NCI-H82 treated with DMSO at 0.1 percent for 48 hours (cell line): ENCODE results near the gene FOXP1.

Experiments used
- DNase-seq: peaks from one replicate; lab custom pipeline; 2025; ENCODE audit not compliant: unreplicated experiment; lab: John Stamatoyannopoulos, UW

The FOXP1 gene

DNA sequence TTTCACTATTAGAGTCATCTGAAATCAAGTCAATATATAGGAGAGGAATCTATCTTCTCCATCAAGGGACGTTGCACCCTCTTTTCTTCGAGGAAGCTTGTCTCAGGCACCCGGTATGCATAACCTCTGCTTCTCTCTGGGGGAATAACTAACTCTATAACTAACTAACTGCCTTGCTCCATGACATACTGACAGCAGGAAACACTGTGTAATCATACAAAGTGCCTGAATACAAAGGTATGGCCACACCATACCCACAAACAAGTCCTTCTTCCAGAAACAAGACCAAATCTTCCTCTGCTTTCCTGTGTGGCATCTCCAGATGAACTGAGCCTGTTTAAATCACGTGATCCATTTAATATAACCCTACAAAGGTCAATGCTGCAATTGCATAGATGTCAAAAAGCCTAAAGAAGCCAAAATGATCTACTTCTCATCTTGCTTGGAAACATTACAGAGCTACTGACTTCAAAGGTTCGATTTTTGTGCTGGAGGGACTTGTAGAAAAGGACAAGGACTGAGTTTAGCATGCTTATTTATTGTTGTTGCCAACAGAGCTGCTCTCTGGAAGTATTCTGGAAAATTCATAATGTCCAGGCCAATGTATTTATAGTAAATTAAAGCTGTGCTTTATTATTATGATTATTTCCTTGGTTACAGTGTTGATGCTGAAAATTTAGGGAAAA, 380.5 kb downstream of the FOXP1 start:
- DNase-seq: no peak

GRCh38 chr3:71201939-71202338, 381.6 kb downstream of the FOXP1 start:
- no peak for DNase-seq

DNA sequence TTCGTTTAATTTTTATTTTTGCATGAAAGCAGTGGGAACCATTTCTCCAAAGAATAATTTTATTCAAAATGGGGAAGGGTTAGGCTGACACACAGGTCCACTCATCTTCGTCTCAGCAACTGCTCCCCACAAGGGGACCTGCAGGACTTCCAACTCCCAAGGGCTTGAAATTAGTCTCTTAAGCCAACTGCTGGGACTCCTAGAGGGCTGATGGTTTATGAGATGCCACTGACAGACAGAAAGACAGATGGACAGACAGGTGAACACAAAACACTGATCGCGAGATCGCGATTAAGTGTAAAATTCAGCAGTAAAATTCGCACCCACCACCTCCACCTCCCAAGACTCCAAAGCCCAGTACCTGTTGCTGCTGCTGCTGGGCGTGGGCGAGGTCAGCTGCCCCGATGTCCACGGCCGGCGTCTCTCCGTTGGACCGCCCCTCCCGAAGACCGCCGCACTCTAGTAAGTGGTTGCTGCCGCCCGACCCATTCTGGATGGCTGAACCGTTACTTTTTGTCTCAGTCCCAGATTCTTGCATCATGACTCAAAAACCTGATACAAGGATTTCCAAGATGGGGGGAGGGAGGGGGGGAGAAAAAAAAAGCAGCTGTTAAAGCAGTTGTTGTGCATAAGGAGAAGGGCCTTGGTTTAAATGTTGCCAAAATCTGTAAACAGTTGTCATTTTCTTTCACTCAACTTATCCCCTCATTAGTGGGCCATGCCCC, 385.5 kb downstream of the FOXP1 start:
- DNase-seq: no peak

DNA sequence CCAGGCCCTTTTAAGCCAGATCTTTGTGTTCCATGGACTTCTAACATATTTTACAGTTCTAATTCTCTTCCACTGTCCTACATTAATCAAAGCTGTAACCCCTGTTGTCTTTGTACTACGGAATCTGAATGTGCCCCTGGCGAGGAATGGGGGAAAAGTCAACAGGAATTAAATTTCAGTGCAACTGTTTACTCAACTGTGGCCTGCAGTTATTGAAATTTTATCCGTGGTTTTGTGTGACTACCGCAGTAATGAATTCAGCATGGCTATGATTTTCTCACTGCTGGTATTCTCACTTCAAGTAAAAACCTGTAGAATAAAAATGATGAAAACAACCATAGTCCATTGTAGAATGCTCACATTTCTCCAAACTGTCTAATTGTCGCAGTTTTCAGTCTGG, 388.0 kb downstream of the FOXP1 start:
- DNase-seq: no peak

- DNase-seq: no peak
These were observed 388.7 kb downstream of the FOXP1 start for GRCh38 chr3:71194785-71195184.

- DNase-seq: no peak
These were observed 392.5 kb downstream of the FOXP1 start for GRCh38 chr3:71191031-71191482.

GRCh38 chr3:71189480-71189879, 394.0 kb downstream of the FOXP1 start:
- no peak for DNase-seq

DNA sequence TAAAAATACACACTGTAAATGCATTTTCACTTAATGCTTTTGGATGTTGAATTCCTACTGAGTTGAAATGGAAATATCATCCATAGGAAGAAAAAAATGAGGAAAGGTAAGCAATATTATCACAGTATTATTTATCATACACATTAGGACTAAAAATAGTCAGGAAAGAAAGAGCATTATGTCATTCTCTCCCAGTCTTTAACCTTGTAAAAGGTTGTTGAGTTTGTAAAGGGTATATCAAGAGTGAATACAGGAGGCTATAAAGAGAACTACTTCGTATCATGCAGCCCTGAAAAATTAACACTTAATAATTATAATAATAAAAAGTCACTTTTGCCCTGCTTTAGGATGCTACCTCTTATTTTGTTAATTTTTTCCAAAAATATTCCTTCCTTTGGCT, 395.8 kb downstream of the FOXP1 start:
- no peak for DNase-seq

DNA sequence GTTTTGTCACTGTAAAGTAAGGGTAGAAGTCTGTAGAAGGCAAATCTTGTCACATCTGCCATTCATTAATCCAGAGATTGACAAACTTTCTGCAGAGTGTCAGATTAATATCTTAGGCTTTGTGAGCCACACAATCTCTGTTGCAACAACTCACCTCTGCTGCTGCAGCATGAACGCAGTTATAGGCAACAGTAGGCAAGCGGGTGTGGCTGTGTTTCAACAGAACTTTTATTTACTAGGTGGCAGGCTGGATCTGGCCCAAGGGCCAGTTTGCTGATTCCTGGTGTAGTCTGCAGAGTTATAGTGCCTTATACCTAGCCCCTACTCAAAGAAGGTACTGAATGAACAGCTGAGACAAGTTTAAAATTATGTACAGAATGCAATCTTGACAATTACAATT, 396.7 kb downstream of the FOXP1 start:
- DNase-seq: no peak

DNA sequence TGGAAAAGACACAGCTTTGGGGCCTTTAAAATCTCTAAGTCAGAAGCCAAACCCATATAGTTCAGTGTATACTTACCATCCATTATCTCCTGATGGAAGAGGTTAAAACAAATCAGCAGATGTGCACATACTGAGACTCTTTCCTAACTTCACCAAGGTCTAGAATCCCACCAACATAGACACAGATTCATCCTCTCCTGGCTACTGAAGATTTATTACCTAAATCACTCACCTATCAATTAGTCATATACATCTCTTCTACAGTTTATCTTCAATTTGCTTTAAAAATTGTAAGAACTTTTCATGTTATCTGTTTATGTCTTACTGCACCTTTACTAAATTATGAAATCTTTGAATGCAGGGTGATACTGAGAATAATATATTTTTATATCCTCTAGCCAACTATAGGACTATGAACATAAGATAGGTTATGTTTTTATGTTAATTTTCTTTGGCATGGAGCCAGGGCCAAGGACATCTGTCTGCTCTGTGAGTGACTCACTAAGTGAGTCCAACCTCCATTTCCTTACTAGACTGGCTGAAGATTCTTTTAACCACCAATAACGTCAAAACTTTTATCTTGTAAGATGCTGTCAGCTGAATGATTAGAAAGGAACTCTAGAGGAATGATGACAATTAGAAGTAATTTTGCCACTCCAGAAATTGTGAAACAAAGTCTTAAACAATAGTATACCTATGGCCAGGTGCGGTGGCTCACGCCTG, 397.6 kb downstream of the FOXP1 start:
- no peak for DNase-seq

DNA sequence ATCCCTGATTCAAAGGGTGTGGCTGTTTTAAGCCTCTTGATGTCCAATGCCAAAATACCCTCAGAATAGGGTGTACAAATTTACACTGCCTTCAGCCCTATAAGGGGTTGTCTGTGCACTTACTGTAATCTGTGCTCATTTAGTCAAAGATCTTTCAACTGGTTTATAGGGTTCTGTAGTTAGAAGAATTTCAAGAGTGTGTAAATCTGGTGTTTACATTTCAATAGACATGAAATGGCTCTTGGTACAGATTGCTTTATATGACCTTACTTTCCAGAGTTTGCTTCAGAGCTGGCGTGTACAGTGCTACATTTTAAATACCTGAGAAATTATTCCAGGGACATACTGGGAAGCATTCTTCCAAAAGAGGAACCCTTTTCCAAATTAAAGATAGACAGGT, 399.3 kb downstream of the FOXP1 start:
- no peak for DNase-seq

GRCh38 chr3:71183549-71183948, 400.0 kb downstream of the FOXP1 start:
- DNase-seq: no peak

GRCh38 chr3:71180524-71180923, 403.0 kb downstream of the FOXP1 start:
- no peak for DNase-seq

GRCh38 chr3:71177375-71177774, 406.2 kb downstream of the FOXP1 start:
- no peak for DNase-seq

GRCh38 chr3:71176366-71176765, 407.2 kb downstream of the FOXP1 start:
- no peak for DNase-seq

GRCh38 chr3:71175691-71176365, 407.7 kb downstream of the FOXP1 start:
- no peak for DNase-seq

GRCh38 chr3:71172951-71173350, 410.6 kb downstream of the FOXP1 start:
- DNase-seq: no peak

GRCh38 chr3:71172189-71172588, 411.3 kb downstream of the FOXP1 start:
- DNase-seq: no peak

DNA sequence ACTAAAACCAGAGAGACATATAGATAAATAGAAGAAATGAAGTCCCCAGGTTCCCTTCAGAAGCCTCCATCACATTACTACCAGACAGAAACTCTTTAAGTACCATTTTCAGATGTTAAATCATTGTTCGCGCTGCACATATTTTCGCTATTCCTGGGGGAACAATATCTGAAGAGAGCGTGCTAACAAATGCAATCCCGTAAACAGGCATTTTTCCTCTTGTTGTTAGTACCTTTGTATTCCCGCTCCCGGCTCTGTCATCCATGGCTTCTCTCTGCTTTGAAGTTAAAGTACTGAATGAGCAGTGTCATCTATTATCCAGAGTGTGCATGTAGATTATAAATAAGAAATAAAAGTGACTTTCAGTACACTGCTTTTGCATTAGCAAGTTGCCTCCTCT, 412.3 kb downstream of the FOXP1 start:
- DNase-seq: no peak

- DNase-seq: no peak
These were observed 414.6 kb downstream of the FOXP1 start for GRCh38 chr3:71168880-71169411.

GRCh38 chr3:71168121-71168721, 415.3 kb downstream of the FOXP1 start:
- DNase-seq: no peak
